ENCODE results near the gene SHROOM3. TPM values are rescaled to one million over a fixed set of nuclear protein-coding genes. Genes with fewer than 3 reads are reported as not detected.

Gene SHROOM3
- total RNA-seq, 4 donors from 2014 or later: 52.0 to 444 (median 364) TPM

- peaks cover 0 to 15% (median 2%) of the 10 kb centered on the region in 4 donors for H3K4me1 ChIP-seq
- peak overlapping the region in 3 of 4 donors; percentile 86 to 96 (median 93) for H3K27ac ChIP-seq
- no peaks in the 10 kb centered on the region for H3K9me3 ChIP-seq
- TF ChIP-seq, protein P1, sequence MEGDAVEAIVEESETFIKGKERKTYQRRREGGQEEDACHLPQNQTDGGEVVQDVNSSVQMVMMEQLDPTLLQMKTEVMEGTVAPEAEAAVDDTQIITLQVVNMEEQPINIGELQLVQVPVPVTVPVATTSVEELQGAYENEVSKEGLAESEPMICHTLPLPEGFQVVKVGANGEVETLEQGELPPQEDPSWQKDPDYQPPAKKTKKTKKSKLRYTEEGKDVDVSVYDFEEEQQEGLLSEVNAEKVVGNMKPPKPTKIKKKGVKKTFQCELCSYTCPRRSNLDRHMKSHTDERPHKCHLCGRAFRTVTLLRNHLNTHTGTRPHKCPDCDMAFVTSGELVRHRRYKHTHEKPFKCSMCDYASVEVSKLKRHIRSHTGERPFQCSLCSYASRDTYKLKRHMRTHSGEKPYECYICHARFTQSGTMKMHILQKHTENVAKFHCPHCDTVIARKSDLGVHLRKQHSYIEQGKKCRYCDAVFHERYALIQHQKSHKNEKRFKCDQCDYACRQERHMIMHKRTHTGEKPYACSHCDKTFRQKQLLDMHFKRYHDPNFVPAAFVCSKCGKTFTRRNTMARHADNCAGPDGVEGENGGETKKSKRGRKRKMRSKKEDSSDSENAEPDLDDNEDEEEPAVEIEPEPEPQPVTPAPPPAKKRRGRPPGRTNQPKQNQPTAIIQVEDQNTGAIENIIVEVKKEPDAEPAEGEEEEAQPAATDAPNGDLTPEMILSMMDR (IDR thresholded peaks at IDR 0.05): no peak
- TF ChIP-seq POLR2A (IDR thresholded peaks at IDR 0.05): no peak
- no peaks in the 10 kb centered on the region for H3K27me3 ChIP-seq
- H3K4me3 ChIP-seq: peak overlapping the region; percentile 39 to 82 (median 62)
- no peaks in the 10 kb centered on the region for H3K36me3 ChIP-seq
- DNase-seq: no peak
These were observed 253.7 kb downstream of the SHROOM3 start for GRCh38 chr4:76688619-76689144.

DNA sequence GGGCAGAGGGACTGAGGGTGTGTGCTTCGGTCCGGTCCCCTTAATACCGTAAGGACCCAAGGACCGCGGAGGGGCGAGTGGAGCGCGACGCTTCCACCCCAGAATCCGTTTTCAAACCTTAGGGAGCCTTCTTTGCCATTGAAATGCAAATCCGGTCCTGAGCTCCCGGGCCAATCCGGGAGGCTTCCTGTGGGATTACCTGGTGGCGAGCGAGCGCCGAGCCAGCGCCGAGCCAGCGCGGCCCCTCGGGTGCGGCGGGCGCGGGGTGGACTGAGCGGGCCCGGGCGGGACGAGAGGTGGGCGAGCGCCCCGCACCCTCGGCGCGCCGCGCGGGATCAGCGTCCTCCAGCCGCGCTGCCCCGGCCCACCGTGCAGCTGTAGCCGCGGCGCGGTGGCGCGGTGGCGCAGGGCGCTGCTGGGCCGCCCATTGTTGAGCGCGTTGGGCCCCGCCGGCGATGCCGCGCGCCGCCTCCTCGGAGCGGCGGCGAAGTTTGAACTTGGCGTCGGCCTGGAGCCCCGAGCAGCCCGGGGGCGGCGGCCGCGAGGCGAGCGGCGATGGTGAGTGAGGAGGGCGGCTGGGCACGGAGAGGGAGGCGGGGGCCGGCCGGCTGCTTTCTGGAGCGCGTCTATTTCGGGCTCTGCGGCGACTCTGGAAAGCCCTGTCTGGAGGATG lies 254.3 kb downstream of the SHROOM3 start:
- peak in 1 of 3 donors; percentile 73 for DNase-seq
- H3K27me3 ChIP-seq: no peaks in the 10 kb centered on the region
- peak overlapping the region; percentile 6 to 96 (median 90) for H3K27ac ChIP-seq
- H3K9me3 ChIP-seq: no peaks in the 10 kb centered on the region
- H3K36me3 ChIP-seq: no peaks in the 10 kb centered on the region
- H3K4me3 ChIP-seq: peak overlapping the region; percentile 39 to 82 (median 62)
- TF ChIP-seq, protein P1 (IDR thresholded peaks at IDR 0.05): no peak
- peak in 1 of 2 donors; percentile 69 for TF ChIP-seq POLR2A (IDR thresholded peaks at IDR 0.05)
- H3K4me1 ChIP-seq: peaks cover 0 to 21% (median 2%) of the 10 kb centered on the region in 4 donors

DNA sequence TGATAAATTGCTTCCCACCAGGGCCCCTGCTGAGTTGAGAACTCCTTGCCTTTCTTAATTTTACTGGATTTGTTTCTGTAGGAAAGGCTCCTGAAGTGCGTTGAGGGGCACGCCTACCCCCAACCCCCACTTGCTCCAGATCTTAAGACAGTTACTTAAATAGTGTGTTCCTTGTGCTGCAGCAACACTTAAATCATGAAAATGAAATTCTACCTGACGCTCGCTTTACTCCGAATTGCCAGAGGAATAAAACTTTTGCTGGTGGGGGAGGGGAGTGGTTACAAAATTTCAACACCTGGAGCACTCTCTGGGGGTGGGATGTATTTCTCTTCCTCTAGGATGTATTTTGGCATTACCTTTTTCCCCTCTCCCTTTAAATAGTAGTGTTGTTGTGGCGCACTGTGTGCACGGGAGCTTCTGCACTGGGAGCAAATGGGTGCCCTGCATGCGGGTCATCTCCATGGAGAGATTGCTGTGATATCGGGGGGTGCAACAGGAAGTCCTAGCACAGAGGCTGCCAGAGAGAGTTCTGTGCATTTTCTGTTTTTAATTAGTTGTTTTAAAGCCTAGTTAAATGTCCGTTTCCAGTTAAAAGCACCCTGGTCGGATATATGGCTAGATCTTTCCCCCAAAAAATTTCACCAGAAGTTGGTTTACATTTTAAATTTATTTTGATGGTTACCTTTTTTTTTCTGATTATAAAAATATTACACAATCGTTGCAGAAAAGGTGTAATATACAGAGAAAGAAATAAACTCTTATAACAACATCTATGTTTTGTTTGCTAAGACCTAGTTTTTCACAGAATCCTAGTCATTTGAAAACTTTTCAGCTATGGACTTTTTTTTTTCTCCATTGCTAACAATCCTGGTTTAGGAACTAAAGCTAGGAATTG lies 255.2 kb downstream of the SHROOM3 start:
- H3K27ac ChIP-seq: peak overlapping the region; percentile 6 to 96 (median 90)
- H3K9me3 ChIP-seq: no peaks in the 10 kb centered on the region
- DNase-seq: no peak
- no peaks in the 10 kb centered on the region for H3K36me3 ChIP-seq
- H3K4me1 ChIP-seq: peaks cover 0 to 31% (median 2%) of the 10 kb centered on the region in 4 donors
- peak in 1 of 2 donors; percentile 56 for TF ChIP-seq POLR2A (IDR thresholded peaks at IDR 0.05)
- TF ChIP-seq, protein P1 (IDR thresholded peaks at IDR 0.05): no peak
- H3K4me3 ChIP-seq: peak overlapping the region; percentile 39 to 82 (median 62)
- no peaks in the 10 kb centered on the region for H3K27me3 ChIP-seq

DNA sequence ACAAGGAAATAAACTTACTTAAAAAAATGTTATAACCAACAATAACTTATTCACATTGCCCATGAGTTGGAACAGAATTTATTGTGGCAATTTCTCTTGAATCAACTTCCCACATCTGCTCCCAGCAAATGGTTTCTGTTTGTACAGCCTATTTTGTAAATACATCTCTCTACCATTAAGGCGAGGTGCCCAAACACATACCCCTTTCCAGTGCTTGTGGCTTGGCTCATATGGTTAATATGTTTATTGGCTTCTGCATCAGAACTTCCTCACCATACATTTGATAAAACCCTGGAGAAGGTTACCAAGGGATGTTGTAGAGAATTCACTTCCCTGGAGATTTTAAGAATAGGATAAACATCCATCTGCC lies 255.9 kb downstream of the SHROOM3 start:
- H3K27ac ChIP-seq: peak overlapping the region in 3 of 4 donors; percentile 86 to 96 (median 93)
- DNase-seq: no peak
- H3K4me3 ChIP-seq: peak overlapping the region in 2 of 4 donors; percentile 80 to 82
- TF ChIP-seq, protein P1 (IDR thresholded peaks at IDR 0.05): no peak
- no peak for TF ChIP-seq POLR2A (IDR thresholded peaks at IDR 0.05)
- no peaks in the 10 kb centered on the region for H3K27me3 ChIP-seq
- H3K4me1 ChIP-seq: peaks cover 0 to 31% (median 2%) of the 10 kb centered on the region in 4 donors
- H3K9me3 ChIP-seq: no peaks in the 10 kb centered on the region
- H3K36me3 ChIP-seq: no peaks in the 10 kb centered on the region

DNA sequence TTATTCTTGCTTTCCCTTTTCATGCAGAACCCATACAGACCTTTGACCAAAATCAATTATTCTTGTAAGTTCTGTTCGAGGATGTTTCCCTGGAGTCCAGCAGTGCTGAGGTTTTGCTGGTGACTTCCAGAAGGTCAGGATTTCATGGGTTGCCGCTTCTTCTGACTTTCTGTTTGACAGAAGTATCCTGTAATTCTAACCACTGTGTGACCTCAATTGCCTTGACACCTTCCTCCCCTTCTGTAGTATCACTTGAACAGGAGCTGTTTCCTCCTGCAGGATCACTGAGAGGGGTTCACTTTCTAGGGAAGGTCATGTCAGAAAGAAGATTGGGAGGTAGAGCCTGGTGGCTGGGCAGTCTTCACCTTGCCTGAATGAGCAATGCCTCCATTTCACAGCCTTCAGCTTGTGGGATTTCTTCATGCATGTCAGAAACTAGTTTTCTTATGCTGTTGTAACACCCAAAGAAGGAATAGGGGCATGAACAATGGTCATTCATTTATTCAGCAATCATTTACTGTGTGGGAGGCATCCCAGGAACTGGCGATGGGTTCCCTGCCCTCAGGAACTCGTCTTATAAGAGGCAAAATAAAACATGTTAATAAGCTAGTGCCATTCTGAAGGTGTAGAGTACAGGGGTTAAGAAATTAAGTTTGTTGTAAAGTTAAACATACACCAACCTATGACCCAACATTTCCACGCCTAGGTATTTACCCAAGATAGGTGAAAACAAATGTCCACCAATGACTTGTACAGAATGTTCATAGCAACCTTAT lies 257.0 kb downstream of the SHROOM3 start:
- Histone ChIP-seq H3K27me3 (no peaks in the 10 kb centered on the region), H3K9me3 (no peaks in the 10 kb centered on the region), H3K27ac (peak overlapping the region in 3 of 4 donors; percentile 86 to 96 (median 93)), H3K4me3 (peak overlapping the region in 2 of 4 donors; percentile 80 to 82), H3K4me1 (peaks cover 0 to 31% (median 2%) of the 10 kb centered on the region in 4 donors), H3K36me3 (no peaks in the 10 kb centered on the region)
- DNase-seq: peak in 2 of 3 donors; percentile 58 to 77
- TF ChIP-seq, protein P1 (IDR thresholded peaks at IDR 0.05): peak in 1 of 6 experiments; percentile 9
- peak; percentile 53 to 89 for TF ChIP-seq POLR2A (IDR thresholded peaks at IDR 0.05)

Data from Peyer's patch (tissue), 4 donors.